Measurements from ENCODE around the gene DPH7.
"Not testable (repeated sequence)": the region's sequence is repeated elsewhere in the genome, so short reads cannot be mapped to it uniquely, and the experiment has no call there.

DPH7 gene

DNA sequence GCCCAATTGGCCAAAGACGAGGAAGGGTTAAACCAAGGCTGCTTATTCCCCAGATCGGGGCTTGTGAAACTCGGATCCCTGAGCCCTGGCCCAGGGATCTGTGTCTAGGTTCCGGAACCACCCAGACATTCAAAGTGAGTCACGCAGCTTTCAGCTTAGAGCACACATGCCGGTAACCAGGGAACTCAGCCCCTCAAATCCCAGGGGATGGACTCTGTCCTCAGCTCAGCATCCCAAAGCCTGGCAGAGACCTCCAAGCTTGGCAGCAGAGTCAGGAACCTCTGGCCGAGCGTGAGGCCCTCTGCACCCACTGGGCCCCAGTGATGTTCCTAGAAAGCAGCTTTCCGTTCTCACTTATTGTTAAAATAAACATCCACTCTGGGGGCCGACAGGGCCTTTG is 33.6 kb downstream of the DPH7 start:
- no peak for DNase-seq

DNA sequence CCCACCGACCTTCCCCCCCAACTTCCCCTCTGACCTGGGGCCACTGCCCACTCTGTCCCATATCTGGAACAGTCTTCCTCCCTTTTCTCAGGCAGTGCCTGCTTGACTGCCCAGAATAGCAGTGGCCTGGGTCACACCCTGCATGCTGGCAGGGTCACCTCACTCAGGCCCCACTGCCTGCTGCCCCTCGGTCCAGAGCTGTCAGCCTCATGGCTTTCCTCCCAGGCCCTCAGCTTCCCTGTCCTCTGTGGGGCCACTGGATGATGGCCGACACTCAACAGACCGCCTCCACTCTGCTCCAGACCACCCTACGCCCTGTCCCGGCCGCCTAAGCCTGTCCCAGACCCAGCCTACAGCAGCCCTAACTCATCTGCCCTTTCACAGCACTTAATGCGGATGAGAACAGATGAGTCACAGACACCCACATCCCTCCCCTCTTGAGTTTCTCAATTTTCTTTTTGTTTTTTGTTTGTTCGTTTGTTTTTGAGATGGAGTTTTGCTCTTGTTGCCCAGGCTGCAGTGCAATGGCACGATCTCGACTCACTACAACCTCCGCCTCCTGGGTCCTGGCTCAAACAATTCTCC is 34.5 kb downstream of the DPH7 start:
- DNase-seq = no peak

DNA sequence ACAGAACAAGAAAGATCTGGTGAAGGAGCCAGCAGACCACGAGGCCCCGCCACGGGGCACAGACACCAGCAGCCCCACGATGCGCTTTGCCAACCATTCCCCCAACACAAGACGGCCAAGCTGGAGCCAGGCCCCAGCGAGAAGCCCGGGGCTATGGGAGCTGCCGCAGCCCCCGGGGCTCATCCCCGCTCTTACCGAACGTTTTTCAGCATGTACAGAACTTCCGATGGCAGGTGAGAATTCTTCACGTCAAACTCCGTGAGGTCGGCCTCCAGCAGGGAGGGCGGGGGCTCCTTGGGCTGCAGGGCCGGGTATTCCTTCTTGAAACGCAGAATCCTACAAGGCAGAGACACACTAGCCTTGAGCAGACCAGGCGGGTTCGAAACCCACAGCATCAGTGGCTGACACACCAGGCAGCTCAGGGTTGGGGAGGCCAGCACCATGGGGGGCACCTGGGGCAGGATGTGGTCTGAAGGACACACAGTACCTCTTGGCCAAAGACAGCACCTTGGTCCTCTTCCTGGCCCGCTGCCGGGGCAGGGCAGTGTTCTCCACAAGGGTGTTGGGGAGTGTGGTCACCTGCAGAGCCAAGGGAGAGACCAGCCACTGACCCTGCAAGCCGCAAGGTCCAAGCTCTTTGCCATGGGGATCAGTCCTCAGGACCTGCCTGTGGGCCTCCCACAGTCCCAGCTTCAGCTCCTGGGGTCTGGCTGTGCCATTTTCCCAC is 35.3 kb downstream of the DPH7 start:
- no peak for DNase-seq

DNA sequence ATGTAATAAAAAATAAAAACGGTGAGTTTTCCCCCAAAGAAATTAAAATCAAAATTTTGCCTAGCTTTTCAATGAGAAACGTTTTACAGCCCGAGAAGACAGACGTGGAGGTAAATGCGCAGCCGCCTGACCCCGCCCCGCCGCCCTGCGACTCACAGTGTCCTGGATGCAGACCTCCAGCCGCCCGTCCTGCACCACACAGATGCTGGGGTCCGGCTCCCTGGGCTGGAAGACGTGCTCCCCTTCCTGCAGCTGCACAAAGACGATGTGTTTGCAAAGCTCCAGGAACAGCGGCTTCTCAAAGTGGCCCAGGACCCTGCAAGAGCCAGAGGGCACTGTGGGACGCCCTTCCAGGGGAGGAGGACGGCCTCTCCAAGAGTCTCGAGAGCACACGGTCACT is 36.2 kb downstream of the DPH7 start:
- DNase-seq = no peak

DNA sequence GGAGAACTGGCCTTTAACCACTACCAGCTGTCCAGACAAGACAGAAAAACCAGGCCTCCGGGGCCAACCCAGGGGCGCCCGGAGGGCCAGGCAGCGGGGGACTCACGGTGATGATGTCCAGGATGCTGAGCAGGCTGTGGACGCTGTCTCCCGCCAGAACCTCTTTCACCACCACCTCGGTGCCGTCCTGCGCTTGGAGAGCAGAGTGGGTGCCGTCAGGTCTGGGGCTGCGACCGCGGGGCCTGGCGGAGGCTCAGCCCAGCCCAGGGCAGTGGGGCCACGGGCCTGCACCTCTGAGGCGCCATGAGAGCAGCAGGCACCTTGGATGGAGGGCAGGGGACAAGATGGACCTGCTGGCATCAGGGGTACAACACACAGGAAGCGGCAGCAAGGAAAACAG is 38.2 kb downstream of the DPH7 start:
- DNase-seq = no peak

DNA sequence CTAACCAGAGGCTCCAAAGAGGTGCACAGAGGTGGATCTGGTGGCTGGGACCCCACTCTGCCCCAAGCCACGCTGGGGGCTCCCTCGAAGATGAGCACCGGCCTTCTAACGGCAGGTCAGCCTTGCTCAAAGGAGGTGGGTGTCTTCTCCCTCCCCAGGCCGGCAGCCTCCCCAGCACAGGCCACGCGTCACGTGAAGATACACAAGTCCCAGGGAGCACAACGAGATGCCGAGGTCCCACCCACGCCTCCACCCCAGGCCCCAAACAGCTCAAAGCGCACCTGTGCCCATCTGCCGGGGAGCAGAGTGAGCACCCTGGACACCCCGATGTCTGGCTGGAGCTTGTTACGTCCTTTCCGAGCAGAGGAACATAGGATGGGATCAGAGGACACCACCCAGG is 40.7 kb downstream of the DPH7 start:
- DNase-seq = no peak

DNA sequence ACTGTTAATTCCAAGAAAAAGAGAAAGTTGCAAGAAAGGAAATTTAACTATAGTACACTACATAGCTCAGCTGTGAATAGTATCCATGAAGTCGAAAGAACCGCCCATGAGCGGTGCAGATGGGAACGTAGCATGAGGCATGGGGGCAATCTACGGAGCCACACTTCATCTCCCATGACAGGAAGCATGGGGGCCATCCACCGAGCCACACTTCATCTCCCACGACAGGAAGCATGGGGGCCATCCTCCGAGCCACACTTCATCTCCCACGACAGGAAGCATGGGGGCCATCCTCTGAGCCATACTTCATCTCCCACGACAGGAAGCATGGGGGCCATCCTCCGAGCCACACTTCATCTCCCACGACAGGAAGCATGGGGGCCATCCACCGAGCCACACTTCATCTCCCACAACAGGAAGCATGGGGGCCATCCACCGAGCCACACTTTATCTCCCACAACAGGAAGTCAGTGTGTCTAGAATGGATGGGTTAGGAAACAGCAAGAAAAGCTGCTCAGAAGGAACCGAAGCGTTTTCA is 42.1 kb downstream of the DPH7 start:
- peak; percentile 50 for DNase-seq

DNA sequence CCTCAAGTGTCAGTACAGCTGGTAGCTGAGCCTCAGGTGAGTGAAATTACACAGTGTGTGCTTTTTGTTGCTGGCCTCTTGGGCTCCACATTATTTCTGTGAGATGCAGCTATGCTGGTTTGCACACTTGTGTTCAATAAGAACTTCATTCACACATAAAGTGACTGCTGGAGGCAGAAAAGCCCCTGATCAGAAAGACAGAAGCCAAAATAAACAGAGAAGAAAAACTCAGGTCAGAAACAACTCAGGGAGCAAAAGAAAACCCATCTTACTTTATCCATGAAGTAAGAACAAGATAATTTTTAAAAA is 43.7 kb downstream of the DPH7 start:
- DNase-seq = no peak

DNA sequence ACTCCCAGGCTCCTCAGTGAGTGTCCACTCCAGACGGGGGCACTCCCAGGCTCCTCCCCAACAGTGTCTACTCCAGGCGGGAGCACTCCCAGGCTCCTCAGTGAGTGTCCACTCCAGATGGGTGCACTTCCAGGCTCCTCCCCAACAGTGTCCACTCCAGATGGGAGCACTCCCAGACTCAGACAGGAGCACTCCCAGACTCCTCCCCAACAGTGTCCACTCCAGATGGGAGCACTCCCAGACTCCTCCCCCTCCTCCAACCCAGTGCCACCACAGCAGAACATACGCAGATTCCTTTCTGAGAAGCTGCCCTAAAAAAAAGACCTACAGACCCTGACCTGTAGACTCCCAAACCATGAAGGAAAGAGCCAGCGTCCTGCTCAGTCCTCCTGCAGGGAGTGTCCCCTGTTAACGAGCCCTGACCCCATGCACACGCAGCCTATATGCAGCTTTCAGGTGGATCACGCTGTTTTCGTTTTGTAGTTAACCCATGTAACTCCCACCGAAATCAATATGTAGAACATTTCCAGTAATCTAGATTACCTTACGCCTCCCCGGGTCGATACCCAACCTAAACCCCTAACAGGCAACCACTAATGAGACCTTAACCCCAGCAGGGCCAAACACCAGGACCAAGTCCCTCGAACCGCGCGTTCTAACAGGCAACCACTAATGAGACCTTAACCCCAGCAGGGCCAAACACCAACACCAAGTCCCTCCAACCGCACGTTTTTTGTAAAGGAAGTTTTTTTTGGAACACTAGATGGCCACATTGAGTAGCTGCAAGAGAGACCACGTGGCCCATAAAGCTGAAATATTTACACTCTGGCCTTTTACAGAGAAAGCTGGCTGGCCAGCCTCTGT is 44.2 kb downstream of the DPH7 start:
- peak; percentile 25 for DNase-seq

DNA sequence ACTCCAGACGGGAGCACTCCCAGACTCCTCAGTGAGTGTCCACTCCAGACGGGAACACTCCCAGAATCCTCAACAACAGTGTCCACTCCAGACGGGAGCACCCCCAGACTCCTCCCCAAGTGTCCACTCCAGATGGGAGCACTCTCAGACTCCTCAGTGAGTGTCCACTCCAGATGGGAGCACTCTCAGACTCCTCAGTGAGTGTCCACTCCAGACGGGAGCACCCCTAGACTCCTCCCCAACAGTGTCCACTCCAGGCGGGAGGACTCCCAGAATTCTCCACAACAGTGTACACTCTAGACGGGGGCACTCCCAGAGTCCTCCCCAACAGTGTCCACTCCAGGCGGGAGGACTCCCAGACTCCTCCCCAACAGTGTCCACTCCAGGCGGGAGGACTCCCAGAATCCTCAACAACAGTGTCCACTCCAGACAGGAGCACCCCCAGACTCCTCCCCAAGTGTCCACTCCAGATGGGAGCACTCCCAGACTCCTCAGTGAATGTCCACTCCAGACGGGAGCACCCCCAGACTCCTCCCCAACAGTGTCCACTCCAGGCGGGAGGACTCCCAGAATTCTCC is 45.7 kb downstream of the DPH7 start:
- DNase-seq = not testable (repeated sequence)

DNA sequence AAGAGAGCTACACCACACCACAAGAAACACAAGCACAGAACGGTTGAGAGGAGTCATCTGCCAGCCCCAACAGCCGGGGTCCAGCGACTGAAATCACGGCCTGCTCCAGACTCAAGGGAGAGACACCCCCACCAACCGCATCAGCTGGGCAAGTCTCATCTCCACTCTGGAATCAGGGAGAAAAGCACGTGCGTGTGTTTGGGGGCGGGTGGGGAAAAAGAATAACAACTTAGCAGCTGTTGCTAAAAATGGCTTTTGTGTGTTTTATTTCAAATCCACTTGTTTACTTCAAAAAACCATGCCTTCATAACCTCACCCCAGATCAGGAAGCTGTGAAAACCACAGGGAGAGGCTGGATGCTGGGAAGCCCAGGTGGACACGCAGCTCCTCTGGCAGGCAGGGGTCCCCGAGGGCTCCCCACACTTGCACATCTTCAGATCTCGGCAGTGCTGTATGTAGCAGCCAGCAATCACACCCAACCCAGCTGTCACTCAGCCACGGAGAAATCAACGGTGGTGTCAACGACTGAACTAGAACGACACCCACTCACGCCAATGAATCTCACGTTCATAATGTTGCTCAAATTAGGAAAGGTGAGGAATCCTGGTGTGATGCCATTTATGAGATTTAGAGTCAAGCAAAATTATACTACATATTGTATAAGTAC is 47.5 kb downstream of the DPH7 start:
- DNase-seq = no peak

DNA sequence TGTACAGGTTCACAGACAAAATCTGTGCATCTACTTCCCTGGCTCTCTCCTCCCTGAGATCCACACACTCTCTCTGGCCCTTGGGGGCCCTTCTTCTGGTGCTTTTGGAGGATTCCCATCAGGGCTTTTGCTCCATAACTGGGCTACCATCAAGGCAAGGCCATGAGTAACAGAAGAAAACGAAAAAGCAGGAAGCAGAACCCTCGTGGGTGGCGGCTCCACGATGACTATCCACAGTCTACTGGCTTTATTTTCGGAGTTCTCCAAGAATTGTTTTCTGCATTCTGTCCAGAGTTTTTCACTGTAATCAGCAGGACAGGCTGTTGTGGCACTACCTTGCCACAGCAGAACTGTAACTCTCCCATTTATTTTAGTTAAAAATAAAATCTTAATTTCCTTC is 48.4 kb downstream of the DPH7 start:
- DNase-seq = no peak

DNA sequence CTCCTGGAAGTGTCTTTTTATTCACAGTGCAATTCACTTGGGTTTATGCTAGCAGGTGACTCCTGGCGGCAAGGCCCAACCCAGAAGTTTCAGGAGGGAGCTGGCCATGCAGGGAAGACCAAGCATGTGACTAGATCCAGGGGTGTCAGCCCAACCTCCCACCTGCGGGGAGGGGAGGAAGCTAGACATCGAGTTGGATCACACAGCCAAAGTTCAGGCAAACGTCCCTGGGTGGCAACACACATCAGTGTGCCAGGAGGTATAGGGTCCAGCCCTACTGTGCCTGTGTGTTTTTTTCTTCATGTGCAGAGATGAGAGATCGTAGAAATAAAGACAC is 53.8 kb downstream of the DPH7 start:
- DNase-seq = no peak

DNA sequence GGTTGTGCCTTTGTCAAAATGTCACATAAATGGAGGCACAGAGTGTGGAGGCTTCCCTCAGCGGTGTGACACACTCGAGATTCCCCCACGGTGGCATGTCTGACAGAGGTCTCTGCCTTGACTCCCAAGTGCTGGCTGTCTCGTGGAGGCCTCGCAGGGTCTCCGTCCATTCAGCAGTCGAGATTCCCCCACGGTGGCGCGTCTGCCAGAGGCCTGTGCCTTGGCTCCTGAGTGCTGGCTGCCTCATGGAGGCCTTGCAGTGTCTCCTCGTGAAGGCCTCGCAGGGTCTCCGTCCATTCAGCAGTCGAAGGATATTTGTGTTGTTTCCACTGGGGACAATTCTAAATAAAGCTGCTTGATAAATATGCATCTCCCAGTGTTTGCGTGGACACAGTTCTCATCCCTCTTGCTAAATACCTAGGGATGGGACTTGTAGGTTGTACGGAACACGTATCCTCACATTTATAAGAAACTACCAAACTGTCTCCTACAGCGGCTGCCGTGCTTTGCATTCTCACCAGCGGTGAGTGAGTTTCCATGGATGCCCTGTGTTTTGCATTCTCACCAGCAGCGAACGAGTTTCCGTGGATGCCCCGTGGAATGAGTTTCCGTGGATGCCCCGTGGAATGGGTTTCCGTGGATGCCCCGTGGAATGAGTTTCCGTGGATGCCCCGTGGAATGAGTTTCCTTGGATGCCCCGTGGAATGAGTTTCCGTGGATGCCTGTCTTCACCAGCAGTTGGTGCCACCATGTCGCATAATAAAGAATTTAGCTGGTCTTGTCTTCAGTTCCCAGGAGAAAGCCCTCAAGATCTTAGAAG is 54.4 kb downstream of the DPH7 start:
- DNase-seq = no peak

DNA sequence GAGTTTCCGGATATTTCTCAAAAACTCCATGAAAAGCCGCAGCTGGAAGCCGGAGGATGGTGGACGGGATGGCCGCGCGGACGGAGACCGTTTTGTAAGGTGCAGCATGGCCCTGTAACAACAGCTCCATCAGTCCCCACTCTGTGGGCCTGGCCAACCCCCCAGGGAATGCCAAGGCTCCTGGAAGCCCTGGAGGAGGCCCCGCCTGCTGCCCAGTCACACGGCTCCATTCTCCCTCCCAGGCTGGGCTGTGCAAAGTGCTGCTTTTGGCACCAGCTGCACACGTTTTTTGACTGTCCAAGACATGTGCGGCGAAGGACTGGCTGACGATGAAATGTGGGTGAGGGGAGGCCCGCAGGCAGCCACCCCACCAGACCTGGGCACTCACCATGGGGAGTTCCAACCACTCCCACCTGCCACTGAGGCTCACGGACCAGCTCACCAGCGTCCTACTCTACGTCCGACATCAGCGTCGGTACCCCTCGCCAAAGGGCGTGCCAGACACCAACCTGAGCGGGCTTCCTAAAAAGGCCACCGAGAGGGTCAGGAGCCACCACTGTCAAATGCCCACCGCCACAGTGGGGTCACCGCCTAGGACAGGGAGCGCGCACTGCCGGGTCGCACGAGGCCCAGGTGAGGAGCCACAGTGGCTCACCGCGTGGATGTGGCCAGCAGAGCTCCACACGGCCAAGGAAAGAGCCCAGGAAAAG is 55.8 kb downstream of the DPH7 start:
- DNase-seq = no peak

DNA sequence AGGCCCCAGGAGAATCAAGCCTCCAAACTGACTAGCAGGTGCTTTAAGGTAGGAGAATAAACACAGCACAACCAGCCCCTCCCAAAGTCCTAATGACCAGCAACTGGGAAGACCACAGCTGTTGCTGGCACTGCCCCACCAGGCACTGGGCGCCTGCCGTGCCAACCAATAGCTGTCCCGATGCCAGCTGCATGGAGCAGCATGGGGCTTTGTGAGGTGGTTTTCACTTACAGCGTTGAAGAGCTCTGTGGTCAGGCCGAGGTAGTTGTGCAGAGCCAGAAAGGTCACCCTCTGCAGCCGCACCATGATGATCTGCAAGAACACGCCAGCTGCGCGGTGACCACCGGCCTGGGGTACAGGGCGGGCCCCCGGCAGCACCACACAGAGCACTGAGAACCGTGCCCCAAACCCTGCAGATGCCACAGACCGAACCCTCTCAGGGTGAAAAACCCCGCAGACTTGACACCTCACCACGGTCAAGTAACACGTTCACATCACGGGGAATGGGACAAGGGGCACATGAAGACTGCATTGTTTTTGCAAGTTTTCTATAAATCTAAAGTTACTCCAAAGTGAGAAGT is 57.2 kb downstream of the DPH7 start:
- DNase-seq = no peak

DNA sequence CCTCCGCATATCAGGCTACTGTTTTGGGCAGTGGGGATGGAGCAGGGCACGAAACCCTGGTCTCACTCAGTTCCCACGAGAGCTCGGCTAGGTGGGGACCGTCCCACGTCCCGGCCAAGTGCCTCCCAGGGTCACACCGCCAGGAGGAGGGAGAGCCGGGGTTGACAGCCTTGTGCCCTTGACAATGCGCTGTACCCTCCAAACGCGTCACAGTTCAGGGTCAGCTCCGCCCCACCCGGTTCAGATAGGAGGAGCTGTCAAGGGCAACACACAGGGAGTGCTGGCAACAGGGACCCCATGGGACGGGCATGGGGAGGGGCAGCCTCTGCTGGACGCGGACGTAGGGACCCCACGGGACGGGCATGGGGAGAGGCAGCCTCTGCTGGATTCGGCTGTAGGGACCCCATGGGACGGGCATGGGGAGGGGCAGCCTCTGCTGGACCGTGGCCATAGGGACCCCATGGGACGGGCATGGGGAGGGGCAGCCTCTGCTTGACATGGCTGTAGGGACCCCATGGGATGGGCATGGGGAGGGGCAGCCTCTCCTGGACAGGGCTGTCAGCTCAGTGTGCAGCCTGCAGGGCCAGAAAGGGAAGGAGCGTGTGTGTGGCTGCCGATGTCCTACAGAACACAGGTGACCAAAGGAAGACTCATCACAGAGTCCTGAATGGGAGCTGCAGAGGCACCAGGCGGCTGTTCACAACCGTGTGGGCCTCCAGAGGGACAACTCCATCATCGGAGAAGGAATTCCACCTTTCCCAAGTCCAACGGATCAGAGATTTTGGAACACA is 57.9 kb downstream of the DPH7 start:
- DNase-seq = no peak

DNA sequence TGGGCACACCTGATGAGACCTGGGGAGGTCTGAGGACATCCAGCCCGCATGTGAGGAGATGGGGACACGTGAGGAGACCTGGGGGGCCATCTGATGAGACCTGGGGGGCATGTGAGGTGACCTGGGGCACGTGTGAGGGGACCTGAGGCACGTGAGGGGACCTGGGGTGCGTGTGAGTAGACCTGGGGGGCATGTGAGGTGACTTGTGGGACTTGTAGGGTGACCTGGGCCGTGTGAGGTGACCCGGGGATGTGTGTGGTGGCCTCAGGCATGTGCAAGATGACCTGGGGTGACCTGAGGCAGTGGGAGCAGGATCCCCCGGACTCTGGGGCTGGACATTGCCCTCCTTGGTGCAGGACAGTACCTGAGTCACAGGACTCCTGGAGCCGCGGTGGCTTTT is 59.2 kb downstream of the DPH7 start:
- no peak for DNase-seq

DNA sequence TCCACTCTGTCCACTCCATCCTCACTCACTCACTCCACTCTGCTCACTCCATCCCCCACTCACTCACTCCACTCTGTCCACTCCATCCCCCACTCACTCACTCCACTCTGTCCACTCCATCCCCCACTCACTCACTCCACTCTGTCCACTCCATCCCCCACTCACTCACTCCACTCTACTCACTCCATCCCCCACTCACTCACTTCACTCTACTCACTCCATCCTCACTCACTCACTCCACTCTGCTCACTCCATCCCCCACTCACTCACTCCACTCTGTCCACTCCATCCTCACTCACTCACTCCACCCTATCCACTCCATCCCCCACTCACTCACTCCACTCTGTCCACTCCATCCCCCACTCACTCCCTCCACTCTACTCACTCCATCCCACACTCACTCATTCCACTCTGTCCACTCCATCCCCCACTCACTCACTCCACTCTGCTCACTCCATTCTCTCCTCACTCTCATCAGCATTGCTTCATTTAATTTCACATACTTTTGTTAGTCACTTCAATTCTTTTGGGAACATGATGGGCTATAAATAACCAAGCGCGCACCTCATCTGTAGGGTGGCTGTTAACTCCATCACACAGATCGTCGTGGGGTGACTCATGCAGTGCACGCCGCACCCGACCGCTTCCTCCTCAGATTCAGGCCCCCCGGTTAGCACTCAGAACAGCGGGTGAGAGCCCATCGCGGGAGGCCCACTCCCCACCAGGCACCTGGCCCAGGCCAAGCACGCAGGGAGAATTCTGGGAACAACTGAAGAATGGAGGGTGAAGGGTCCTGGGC is 59.9 kb downstream of the DPH7 start:
- DNase-seq = not testable (repeated sequence)
